ENCODE results near the gene CLEC4G.

GRCh38 chr19:7687177-7687576, 44.7 kb downstream of the CLEC4G start:
- TF ChIP-seq POLR2A (IDR thresholded peaks at IDR 0.05) (no peak), CTCF (IDR thresholded peaks at IDR 0.05) (no peak)
